Stimulated activated CD8-positive, alpha-beta memory T cell treated with anti-CD3 and anti-CD28 coated beads, Interleukin-7, amount 100 ng/mL, for 1 hour (primary cell): Measurements from ENCODE around the gene TAPT1.

Experiments used
- DNase-seq, 2 donors: peaks; one replicate each; pipeline ENCODE4 v3.0.0-alpha.2; 2020; ENCODE audit warnings: low read depth in 2 of 2

Gene TAPT1

DNA sequence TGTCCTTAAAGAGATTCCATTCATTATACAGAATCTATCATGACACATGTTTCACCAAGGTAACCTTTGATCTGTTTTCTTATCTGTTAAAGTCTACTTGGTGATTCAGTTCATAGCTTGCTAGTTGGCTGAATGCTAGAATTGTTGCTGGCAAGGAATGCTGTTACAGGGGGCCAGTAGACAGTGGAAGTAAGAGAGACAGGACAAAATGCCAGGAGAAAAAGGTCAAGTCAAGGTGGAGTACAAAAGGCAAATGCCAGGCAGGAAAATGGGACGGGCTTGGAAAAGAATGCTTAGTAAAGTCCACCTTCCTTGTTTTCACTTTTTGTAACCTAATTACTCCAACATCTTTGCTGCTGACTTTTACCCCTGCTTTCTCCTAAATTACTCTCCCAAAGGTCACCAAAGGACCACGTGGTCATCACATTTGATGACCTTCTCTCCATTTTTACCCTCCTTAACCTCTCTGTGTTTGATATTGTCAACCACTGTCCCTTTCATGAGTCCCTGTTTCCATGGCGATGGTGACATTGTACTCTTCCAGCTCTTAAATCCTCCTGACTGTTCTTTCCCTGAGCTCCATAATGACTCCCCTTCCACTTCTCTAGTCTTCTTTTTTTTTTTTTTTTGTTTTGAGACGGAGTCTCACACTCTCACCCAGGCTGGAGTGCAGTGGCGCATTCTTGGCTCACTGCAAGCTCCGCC, 24.5 kb upstream of the TAPT1 start:
- DNase-seq = no peak

- DNase-seq = no peak
Measured at GRCh38 chr4:16248605-16249004, 22.3 kb upstream of the TAPT1 start.

DNA sequence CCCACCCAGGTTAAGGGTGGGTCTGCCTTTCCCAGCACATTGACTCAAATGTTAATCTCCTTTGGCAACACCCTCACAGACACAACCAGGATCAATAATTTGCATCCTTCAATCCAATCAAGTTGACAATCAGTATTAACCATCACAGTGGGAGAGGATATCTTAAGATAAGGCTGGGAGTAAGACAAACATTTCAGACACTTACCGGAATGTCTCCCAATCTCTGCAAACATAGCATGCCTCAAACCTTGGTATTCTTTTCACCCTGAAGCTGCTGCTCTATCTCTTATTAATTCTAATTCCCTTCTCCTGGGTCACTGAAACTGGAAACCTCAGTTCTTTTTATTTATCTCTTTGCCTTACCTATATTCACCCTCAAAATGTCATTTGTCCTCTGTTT, 19.0 kb upstream of the TAPT1 start:
- DNase-seq = no peak

- no peak for DNase-seq
Measured at GRCh38 chr4:16243285-16243684, 17.0 kb upstream of the TAPT1 start.

DNA sequence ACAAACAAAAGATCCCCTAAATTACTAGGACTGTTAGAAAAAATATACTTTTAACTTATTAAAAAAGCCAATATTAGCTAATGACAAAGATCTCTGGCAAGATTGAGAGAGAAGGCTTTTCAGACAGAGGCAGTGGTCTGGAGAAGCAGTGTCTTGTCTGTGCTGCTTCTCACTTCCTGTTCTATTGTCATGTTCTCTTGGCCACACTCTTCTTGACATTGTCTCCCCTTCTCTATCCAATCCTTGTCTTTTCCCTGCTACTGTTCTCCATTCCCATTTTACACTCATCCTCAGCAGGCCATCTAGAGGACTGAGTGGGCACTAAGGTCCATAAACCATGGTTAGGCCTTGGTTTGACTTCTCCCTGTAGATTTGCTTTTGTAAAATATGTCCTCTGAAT, 14.0 kb upstream of the TAPT1 start:
- DNase-seq = no peak

GRCh38 chr4:16239086-16239485, 12.8 kb upstream of the TAPT1 start:
- DNase-seq = no peak

GRCh38 chr4:16238327-16238726, 12.1 kb upstream of the TAPT1 start:
- no peak for DNase-seq

DNA sequence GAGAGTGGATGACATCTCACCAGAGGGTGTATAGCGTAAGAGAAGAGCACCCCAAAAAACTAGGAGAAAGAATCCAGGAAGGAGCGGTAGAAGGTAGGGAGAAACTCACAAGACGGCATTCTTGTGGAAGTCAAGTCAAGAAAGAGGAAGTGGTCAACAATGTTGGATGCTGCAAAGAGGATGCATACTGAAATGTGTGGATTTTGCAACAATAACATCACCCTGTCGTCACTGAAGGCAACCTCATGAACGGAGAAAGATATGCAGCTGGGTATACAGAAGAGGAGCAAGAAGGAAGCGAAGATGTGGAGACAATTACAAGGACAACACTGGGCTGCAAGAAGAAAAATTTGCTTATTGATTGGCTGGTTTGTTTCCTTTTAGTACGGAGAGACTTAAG, 11.4 kb upstream of the TAPT1 start:
- no peak for DNase-seq

GRCh38 chr4:16236402-16237023, 10.2 kb upstream of the TAPT1 start:
- no peak for DNase-seq

- no peak for DNase-seq
Measured at GRCh38 chr4:16235209-16235608, 8.9 kb upstream of the TAPT1 start.

GRCh38 chr4:16233569-16234177, 7.4 kb upstream of the TAPT1 start:
- DNase-seq = no peak

DNA sequence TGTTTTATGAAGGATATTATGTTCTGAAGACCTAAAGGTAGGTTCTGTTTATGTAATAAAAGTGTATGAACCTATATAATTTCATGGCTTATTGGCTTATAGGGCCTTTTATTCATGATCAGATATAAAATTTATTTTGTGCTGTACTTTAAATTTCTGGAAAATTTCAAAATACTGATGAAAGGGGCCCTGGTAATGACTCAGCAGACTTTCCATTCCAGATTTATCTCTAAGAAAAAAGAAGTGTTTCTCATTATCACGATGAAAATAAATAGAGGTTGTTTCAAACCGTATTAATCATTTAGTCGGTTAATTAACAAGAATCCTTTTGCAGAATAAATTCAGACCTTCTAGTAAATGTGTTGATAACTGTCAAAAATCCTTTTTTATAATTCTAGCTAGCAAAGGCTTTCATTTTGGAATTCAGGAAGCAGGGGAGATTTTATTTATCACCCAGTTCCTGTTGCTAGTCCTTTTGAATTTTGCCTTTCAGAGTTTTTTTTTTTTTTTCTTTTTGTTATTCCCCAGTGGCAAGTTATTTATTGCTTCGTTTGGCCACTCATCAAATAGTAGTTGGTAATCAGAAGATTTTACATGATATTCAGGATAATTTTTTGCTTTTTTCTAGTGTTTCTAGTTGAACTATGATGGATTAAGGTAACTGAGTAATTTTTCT, 5.4 kb upstream of the TAPT1 start:
- no peak for DNase-seq

DNA sequence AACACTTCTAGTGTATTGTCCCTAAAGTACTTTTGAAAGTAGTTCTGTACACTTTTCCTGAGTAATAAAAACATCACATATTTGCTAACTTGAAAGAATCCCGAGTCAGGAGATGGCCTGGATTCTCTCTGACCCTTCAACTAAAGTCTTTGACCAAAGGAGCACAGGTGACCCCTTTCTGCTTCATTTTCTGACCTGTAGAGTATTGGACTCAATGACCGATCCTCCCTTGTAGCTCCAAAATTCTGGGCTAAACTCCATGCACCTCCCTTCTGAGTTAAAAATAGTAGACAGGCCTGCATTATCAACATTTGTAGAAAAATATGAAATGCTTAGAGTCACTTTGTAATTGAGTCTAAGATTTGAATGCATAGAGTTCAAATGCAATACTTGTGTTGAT, 4.0 kb upstream of the TAPT1 start:
- no peak for DNase-seq

- no peak for DNase-seq
Measured at GRCh38 chr4:16229604-16230003, 3.3 kb upstream of the TAPT1 start.

DNA sequence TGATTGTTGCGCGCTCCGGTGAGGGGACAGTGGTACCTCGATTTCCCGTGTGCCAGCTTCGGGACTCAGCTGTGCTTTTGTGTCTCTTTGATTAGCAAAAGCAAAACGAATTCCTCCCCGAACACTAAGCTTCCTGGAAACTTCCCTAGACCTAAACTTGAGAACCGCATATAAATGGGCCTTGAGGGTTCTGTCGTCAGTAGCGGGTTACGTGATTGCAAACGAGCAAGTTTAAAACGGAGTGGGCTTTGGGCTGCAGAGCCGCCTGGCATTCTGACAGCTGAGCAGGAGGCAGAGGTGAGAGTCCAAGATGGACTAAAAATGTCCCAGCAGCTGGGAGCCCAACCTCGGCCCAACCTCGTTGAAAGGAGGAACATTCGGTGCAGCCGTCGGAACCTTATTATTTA, 1.2 kb upstream of the TAPT1 start:
- no peak for DNase-seq

DNA sequence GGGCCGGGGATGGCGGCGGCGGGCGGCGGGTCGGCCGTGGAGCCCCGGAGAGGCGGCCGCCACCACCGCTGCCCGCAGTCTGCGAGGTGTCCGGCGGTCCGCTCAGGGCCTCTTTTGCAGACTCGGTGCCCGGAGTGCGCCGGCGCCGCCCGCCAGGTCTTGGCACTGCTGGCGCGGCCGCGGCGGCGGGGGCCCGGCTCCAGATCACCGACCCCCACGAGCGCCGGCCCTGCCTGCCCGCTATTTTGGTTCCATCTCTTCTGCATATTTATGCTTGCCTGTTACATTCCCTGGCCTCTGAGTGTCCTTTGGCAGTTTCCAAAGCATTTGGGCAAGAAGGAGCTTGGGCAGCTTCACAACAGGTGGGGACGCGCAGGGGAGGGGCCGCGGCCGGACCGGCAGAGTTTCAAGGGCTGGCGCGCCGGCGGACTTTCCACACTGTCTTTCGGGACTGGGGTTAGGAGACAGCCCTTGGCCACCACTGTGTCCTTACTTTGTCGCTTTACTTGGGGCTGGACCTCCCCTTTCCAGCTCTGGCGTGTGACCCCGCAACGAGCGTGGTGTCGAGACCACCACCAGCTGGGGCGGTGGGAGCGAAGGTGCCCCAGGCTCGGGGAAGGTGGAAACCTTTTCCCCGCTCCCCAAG, 668 bp upstream of the TAPT1 start:
- peak; percentile 9 to 13 for DNase-seq

DNA sequence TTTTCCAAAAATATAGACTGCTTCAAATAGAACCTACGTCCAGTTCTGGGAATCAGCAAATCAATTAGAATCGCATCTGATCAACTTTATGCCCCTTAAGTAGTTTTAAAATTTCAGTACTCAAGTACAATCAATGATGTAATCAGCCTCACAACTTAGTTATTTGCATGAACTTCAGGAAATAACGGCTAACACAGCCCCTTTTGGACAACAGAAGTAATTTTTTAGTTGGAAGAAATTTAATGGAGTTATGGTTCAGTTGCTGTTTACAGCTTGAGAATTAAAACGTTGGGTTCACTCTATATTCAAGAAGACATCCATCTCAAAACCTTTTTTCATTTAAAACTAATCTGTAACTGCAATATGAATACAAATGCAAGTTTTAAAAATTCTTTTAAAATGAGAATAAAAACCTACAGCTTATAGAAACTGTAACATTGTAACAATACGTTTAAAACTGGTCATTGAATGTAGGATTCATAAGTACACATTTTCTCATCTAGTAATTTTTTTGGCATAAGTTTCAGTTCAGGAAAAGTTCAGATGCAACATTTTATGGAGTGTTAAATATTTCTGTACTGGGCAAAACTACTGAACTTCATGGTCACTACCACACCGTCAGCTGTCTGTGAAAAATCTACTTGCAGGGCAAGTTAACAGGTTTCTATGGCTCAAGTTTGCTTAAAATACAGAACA, 956 bp downstream of the TAPT1 start:
- DNase-seq = no peak

- DNase-seq = no peak
Measured at GRCh38 chr4:16224264-16225166, 1.8 kb downstream of the TAPT1 start.

DNA sequence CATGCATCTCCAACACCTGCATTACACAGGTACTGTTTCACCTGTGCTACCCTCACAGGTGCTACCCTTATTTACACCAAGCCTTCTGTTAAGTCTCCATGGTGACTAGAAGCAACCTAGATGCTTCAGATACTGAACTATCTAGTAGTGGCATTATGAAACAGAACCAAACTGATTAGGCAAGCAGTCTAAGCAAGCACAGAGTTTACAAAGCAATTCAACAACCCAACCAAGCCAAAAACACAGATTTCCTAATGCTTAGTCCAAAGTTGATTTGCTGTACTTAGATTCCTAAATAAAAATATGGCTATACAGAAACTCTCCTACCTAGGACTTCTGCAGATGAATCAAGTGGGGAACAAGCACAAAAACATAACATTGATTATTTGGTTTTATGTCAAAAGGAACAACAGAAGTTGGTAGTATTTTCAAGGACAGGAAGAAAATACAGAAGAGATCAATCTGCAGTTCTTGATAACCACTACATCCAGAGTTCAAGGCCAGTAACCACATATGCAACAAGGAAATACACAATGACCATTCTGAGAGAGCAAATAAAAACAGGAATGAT, 3.2 kb downstream of the TAPT1 start:
- no peak for DNase-seq

DNA sequence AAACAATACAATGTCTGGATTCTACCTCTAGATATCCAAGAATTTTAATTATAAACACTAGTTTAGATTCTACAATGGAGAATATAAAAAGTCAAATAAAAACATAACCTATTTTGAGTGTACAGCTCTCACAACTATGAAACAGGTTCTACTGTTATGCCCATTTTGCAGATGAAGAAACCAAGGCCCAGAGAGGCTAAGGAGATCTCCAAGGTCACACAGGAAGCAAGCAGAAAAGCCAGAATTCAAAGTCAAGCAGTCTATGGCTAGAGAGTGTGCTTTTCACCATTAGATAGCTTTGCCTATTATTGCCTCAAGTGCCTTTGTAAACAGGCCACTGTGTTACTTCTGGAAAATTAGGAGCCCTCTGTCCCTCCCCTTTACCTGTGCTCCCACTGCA, 7.3 kb downstream of the TAPT1 start:
- DNase-seq = no peak
